ENCODE data around the gene NFASC.

NFASC gene

GRCh38 chr1:205057808-205058575 lies 187.3 kb downstream of the NFASC start:
- TF ChIP-seq EZH2phosphoT487 (conservative IDR thresholded peaks at IDR 0.05; ENCODE audit: low read length) (no peak), CTCF (IDR thresholded peaks at IDR 0.05; ENCODE audit: insufficient read depth, low read length, poor library complexity, severe bottlenecking) (no peak)
- H3K79me2 ChIP-seq (ENCODE audit: insufficient read depth, low read length): no peaks in the 10 kb centered on the region
- no peak overlapping the region for H3K9ac ChIP-seq (ENCODE audit: low read length)
- no peaks in the 10 kb centered on the region for H4K20me1 ChIP-seq (ENCODE audit: low read depth, low read length)
- H2AFZ ChIP-seq (ENCODE audit: low read depth, low read length, severe bottlenecking): no peak overlapping the region
- H3K4me3 ChIP-seq (ENCODE audit: insufficient read depth, low read length, poor library complexity, severe bottlenecking): no peak overlapping the region
- H3K9me2 ChIP-seq (replicated peaks; ENCODE audit: insufficient read depth, low read length): no peaks in the 10 kb centered on the region
- no peaks in the 10 kb centered on the region for H3K9me3 ChIP-seq (ENCODE audit: insufficient read depth, low read length)
- no peaks in the 10 kb centered on the region for H3F3A ChIP-seq (ENCODE audit: insufficient read depth)
- no peaks in the 10 kb centered on the region for H3K36me3 ChIP-seq (ENCODE audit: low read length)
- H3K27ac ChIP-seq (ENCODE audit: low read depth, low read length): no peak overlapping the region
- H3K4me2 ChIP-seq (ENCODE audit: low read depth, low read length, poor library complexity, severe bottlenecking): no peak overlapping the region
- H3K27me3 ChIP-seq (ENCODE audit: low read length): no peaks in the 10 kb centered on the region

GRCh38 chr1:205058853-205059252 lies 188.2 kb downstream of the NFASC start:
- H3F3A ChIP-seq (ENCODE audit: insufficient read depth): no peaks in the 10 kb centered on the region
- no peak overlapping the region for H3K4me2 ChIP-seq (ENCODE audit: low read depth, low read length, poor library complexity, severe bottlenecking)
- no peak overlapping the region for H2AFZ ChIP-seq (ENCODE audit: low read depth, low read length, severe bottlenecking)
- no peaks in the 10 kb centered on the region for H3K27me3 ChIP-seq (ENCODE audit: low read length)
- no peaks in the 10 kb centered on the region for H3K9me3 ChIP-seq (ENCODE audit: insufficient read depth, low read length)
- no peaks in the 10 kb centered on the region for H3K36me3 ChIP-seq (ENCODE audit: low read length)
- H3K9ac ChIP-seq (ENCODE audit: low read length): no peak overlapping the region
- no peak for TF ChIP-seq CTCF (IDR thresholded peaks at IDR 0.05; ENCODE audit: insufficient read depth, low read length, poor library complexity, severe bottlenecking)
- H3K79me2 ChIP-seq (ENCODE audit: insufficient read depth, low read length): no peaks in the 10 kb centered on the region
- H3K27ac ChIP-seq (ENCODE audit: low read depth, low read length): no peak overlapping the region
- H3K9me2 ChIP-seq (replicated peaks; ENCODE audit: insufficient read depth, low read length): no peaks in the 10 kb centered on the region
- H3K4me3 ChIP-seq (ENCODE audit: insufficient read depth, low read length, poor library complexity, severe bottlenecking): no peak overlapping the region
- no peaks in the 10 kb centered on the region for H4K20me1 ChIP-seq (ENCODE audit: low read depth, low read length)

- no peak overlapping the region for H3K9ac ChIP-seq (ENCODE audit: low read length)
- no peak overlapping the region for H3K4me2 ChIP-seq (ENCODE audit: low read depth, low read length, poor library complexity, severe bottlenecking)
- H3K36me3 ChIP-seq (ENCODE audit: low read length): no peaks in the 10 kb centered on the region
- no peak overlapping the region for H2AFZ ChIP-seq (ENCODE audit: low read depth, low read length, severe bottlenecking)
- TF ChIP-seq CTCF (IDR thresholded peaks at IDR 0.05; ENCODE audit: insufficient read depth, low read length, poor library complexity, severe bottlenecking): no peak
- TF ChIP-seq EZH2phosphoT487 (conservative IDR thresholded peaks at IDR 0.05; ENCODE audit: low read length): no peak
- no peaks in the 10 kb centered on the region for H4K20me1 ChIP-seq (ENCODE audit: low read depth, low read length)
- H3F3A ChIP-seq (ENCODE audit: insufficient read depth): no peaks in the 10 kb centered on the region
- H3K9me3 ChIP-seq (ENCODE audit: insufficient read depth, low read length): no peaks in the 10 kb centered on the region
- no peak overlapping the region for H3K4me3 ChIP-seq (ENCODE audit: insufficient read depth, low read length, poor library complexity, severe bottlenecking)
- no peak overlapping the region for H3K27ac ChIP-seq (ENCODE audit: low read depth, low read length)
- H3K27me3 ChIP-seq (ENCODE audit: low read length): no peaks in the 10 kb centered on the region
- no peaks in the 10 kb centered on the region for H3K79me2 ChIP-seq (ENCODE audit: insufficient read depth, low read length)
- no peaks in the 10 kb centered on the region for H3K9me2 ChIP-seq (replicated peaks; ENCODE audit: insufficient read depth, low read length)
Observed at GRCh38 chr1:205059660-205060059, 189.0 kb downstream of the NFASC start.

Data from SU-DHL-6 (cell line).